Fibroblast of skin of right quadriceps (primary cell): ENCODE results near the gene CLIC1.

Experiments
- DNase-seq: peaks from one replicate; pipeline ENCODE4 v3.0.0-alpha.2; 2013

Gene CLIC1

DNA sequence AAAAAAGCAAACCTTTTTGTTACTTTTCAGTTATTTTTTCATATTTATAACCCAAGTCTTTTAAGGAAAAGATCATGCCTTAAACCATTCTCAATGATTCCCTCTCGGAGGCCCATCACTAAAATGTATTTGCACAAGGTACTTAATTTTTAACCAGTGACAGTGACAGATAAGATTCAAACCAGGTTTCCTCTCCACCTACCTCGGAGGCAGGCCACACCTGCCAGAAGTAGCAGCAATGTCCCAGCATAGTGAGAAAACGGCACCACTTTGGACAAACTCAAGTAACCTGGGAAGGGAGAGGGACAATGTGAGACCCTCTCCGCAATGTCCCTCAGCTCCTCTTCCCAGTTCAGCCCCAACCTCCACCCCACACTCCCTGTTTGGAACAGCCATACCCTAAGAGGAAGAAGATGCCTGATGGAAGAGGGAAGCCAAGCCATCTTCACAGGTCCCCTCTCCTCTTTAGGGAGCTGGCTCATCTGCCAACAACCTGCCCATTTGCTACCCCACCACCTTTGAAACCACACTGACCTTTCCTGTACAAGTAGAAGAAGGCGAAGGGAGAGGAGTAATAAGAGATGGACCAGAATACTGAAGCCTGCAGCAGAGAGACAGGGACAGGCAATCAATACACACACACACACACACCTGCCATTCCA is 35.5 kb downstream of the CLIC1 start:
- no peak for DNase-seq

DNA sequence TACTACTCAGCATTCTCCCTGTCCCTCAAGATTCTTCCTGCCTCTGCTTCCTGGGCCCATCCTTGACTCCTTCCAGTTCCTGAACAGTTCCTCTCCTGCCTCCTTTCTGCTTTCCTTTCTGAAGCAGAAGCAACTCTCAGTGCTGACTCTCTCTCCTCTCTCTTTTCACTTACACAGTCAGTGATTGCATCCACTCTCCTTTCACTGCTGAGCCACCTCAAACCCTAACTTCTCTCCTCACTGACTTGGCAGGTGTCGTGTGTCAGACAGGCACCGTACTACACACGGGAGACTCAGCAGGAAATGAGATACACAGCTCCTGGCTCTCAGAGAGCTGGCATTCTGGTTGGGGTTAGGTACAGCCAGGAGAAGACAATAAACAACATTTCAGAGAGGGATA is 38.8 kb downstream of the CLIC1 start:
- DNase-seq, result no peak

DNA sequence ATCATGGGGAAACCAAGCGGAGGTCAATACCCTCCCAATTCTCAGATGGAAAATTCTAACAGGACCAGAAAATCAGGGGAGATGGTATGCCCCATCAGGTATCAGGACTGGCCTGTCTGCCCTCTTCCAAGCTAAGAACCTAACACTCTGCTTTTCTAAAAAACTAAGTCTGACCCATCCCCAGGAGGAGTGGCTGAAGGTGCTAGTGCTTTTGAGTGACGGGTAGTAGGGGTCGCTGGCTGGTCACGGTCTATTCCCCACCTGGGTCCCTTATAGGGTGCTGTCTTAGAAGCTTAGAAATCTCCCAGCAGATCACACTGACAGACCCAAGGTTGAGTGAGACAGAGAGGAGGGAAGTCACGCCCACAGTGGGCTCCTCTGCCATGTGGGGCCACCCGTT is 42.8 kb downstream of the CLIC1 start:
- DNase-seq, result no peak

DNA sequence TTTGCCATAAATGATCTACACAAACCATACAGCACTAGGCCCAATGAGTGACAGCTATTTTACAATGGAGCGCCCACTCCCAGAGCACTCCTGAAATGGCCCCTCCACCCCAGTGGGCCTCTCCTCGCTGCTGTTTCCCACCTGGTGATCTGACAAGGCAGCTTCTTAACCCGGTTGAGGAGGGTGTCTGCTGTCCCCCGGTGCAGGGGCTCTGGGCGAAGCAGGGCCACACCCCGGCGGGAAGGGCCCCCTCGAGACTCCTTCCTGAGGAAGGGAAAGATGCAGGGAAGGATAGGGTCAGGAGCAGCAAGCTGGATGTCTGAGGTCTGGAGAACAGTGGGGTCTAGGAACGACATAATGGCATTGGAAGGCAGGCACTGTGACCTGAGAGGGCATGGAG is 43.4 kb downstream of the CLIC1 start:
- DNase-seq, result no peak

DNA sequence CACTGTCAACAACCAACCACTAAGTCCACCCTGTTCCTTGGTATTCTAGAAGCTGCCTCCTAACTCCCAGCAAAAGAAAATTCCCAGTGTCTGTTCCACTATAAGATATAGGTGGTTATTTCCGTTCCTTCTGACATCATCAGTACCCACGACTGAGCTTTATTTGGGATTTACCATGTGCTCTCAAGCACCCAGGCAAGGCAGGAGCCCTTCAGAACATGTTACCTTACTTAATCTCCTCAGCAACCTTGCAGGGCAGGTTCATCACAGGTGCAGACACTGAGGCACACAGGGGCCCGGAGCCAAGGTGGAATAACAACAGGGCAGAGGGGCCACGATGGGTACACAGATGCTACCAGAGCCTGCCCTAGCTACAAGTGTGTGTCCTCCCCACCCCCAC is 44.0 kb downstream of the CLIC1 start:
- no peak for DNase-seq

DNA sequence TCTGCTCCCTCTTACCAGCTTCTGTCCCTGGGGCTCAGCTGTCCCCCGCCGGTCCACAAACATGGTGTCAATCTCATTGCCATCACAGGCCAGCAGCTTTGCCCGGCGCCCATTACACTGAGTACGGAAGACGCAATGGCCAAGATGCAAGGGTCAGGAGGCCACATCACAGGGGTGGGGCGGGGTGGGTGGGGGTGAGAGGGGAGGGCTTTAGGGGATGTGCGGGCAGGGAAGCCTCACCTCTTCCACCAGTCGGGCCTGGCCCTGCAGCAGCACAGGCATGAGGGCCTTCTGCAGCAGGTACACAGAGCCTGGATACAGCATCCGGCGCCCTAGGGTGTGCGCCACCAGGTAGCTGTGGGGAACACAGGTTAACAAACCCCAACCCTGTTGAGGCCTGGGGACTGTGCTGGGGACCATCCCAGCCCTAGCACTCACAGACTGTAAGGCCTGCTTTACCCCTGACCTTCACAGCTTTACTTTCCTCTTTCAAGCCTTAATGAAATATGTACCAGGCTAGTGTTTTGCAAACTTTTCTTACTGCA is 44.7 kb downstream of the CLIC1 start:
- no peak for DNase-seq

DNA sequence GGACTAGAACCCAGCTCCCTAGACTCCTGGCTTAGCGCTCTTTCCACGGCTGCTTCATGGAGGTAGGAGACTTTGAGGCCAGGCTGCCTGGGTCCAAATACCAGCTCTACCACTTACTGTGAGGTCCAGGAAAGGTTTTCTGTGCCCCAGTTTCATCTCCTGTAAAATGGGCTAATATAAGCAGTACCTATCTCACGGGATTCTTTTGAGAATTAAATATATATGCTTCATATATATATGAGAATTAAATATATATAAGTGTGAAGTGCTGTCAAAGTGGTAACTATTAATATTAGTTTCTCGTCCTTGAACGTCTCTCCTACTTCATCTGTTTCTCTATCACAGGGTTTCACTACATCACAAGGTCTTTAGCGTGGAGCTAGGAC is 45.3 kb downstream of the CLIC1 start:
- DNase-seq, result no peak

DNA sequence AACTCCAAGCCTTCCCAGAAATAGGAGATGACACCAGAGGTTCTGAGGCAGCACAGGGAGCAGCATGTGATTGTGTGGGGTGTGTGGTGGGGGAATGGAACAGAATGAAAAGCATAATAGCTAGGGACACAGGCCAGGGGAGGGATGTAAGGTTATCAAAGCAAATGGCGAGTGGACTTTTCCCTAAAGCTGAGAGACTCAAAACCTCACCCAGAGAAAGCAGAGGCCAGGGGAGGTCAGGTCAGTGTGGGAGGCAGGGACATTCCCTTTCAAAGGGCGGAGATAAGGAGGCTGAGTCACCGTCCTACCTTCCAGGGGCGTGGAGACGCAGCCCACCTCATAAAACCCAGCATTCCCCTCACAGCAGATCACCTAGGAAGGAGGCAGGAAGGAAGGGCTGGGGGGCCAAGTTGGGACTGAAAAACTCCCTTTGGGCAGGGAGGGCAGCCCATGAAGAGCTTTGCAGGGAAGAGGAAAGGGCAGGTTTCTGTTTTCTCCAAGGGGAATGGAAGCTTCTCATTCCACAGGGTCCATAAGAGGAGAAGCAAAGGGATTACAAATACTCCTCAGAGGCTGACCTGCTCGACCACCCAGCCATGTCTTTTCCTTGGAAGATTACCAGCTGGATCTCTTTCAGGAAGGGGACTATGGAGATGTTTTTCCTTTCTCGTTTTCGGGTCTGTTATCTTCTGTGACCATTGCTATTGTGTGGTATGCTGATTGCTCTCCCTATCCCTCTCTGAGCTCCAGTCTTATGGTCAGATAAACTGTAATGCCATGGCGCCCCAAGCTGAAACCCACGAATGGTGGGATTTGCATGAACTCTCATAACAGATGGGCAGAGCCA is 45.9 kb downstream of the CLIC1 start:
- no peak for DNase-seq

DNA sequence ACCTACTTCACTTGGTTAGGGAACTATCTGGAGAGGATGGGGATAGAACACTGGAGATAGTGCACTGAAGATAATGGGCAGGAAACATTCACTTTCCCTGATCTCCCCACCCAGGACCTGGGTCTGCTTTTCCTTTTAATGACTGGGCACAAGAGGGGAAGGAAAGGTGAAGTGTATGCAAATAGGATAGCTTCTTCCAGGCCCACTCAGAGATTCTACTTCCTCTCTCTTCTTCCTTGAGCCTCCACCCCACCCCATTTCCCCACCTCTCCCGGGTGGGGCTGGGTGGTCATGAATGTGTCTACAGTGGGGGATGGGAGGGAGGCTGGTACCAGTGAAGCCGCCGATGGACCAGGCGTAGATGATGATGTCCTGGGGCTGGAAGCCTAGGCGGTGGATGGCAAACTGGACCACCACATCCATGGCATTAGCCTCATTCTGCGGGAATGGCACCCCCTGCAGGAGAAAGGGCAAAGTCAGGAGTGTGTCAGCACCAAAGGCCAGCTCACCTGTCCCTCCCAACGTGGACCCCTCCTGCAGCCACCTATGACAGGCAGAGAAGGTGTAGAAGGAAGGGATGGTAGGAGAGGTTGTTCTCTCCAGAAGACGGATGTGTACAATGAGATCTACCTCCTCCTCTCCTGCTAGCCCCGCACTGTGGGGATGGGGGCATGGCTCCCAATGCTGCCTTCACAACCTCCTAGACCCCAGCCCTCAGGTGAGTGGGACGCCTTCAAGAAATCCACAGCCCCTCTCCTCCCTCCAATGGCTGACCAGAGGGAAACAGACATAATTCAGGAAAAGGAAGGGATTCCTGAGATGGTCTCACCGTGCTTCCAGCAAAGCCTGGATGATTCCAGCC is 46.9 kb downstream of the CLIC1 start:
- DNase-seq, result no peak

DNA sequence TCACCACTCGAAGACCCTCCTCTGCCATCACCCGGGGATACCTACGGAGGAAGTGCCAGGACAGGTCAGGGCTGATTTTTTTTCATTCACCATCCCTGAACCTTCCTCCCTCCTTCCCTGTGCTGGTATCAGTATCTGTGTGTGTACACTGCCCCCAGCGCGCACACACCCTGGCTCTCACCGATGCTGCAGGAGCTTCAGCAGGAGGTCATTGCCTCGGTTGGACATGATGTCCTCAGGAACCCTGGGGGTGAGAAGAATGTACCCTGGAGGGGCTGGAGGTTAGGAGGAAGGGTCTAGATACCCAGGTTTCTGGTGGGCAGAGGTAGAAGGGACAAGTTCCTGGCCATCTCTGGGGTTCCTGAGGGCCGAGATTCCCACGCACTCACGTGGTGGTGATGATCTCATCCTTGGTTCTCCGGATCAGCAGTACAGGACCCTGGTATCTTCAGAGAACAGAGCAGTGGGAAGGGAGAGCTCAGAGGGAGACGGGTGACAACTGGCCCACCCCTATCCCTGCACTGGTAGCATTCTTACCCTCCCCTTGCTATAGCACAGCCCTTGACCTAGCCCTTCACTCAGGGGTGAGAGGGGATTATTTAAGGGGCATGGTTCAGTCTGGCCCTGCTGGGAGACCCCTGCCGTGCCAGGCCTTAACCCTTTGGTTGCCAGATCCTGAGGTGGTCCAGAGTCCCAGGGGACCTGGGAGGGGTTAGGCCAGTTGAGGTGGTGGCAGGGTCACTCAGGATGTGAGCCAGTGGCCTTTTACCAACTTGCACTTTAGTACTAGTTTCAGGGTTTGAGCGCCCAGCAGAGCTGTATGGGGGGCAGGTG is 48.3 kb downstream of the CLIC1 start:
- no peak for DNase-seq

DNA sequence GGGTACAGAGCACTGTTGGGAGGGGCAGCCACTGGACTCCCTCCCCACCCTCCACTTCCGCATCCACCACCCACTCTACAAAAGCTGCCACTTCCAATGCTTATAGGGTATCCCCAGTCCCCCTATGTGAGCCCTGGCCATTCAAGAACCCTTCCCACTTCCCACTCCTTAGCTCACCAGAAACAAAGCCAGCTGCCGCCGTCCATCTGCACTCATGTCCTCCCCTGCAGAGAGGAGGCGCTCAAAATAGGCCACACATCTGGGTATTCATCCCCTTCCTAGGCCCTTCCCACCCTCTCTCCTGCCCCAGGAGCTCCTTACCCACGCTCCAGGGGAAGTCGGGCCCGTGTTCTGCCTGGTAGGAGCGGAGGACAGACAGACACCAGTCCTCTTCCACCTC is 49.0 kb downstream of the CLIC1 start:
- DNase-seq, result no peak

DNA sequence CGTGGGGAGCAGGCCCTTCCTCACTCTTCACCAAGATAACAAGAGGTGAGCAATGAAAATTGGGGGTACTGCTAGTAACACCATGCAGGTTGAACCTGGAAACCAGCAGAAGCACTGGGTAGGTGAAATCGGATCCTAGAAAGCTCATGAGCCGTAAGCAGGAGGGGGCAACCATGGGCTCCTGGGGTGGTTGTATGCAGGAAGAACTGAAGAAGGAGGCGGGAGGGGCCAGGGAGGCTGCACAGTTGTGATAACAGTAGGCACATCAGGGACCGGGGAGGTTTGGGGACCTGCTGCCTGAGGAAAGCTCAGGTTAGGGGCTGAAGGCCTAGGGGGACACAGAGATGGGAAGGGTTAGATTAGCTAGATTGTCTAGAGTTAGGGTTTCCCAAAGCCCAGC is 49.8 kb downstream of the CLIC1 start:
- DNase-seq, result no peak

DNA sequence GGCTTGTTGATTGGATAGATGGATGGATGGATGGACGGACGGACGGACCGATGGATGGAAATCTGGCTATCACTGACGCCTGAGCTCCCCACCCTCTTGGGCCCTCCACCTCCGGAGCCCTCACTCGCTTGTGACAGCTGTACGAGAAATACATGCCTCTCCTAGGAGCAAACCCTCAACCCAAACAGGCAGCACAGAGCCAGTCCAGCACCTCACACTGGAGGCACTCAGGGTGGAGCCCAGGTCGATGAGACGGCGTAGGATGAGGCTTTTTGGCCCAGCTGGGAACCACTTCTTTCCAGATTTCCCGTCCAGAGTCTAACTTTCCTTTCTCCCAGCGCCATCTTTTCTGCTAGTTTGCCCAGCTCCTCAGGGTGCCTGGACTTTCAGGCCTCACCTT is 52.7 kb downstream of the CLIC1 start:
- no peak for DNase-seq

DNA sequence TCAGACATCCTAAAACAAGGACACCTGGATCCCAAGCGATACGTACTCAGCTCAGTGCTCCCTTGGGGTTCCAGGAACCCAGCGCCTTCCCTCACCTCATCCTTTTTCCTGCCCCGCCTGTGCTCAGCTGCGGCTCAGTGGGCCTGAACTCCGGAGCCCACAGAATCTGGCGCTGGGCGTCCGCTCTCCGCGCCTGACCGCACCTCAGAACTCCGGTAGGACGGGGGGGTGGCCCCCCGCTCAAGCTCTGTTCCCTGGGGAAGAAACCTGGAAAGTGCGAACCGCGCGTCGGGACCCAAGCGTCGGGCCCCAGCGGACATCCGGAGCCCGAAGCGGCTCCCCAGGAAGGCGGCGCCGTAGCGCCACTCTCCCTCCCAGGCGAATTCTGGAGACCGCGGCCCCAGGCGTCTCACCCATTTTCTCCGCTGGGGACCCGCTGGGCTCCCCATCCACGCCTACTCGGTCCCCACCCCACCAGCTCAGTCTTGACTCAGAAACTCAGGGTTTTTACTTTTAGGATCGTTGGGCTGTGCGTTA is 55.1 kb downstream of the CLIC1 start:
- DNase-seq, result peak; percentile 41
